ENCODE data around the gene WDFY2.
A peak's percentile ranks its signal among the peaks of the same experiment; 100 is the strongest.
"Not testable (repeated sequence)": the region's sequence is repeated elsewhere in the genome, so short reads cannot be mapped to it uniquely, and the experiment has no call there.

WDFY2 gene

GRCh38 chr13:51590231-51590970, 6.1 kb downstream of the WDFY2 start:
- Histone ChIP-seq H3K27ac (no peak overlapping the region), H3K27me3 (no peaks in the 10 kb centered on the region), H3K36me3 (no peaks in the 10 kb centered on the region), H3K4me3 (ENCODE audit: low read depth in 1 of 2, low read length in 1 of 2) (no peak overlapping the region), H3K9me3 (no peaks in the 10 kb centered on the region), H3K4me1 (ENCODE audit: control insufficient read depth in 1 of 2, insufficient read depth in 1 of 2, low read depth in 1 of 2, low read length in 1 of 2) (peaks cover 29 to 44% of the 10 kb centered on the region in 2 experiments)
- no peak for TF ChIP-seq CTCF (IDR thresholded peaks at IDR 0.05)

- H3K4me3 ChIP-seq (ENCODE audit: low read depth in 1 of 2, low read length in 1 of 2), result no peak overlapping the region
- H3K27ac ChIP-seq, result peak overlapping the region; percentile 24
- peaks cover 22 to 37% of the 10 kb centered on the region in 2 experiments for H3K4me1 ChIP-seq (ENCODE audit: control insufficient read depth in 1 of 2, insufficient read depth in 1 of 2, low read depth in 1 of 2, low read length in 1 of 2)
Measured at GRCh38 chr13:51590971-51591627, 6.8 kb downstream of the WDFY2 start.

GRCh38 chr13:51591938-51592337, 7.7 kb downstream of the WDFY2 start:
- H3K4me1 ChIP-seq (ENCODE audit: control insufficient read depth in 1 of 2, insufficient read depth in 1 of 2, low read depth in 1 of 2, low read length in 1 of 2), result peaks cover 25 to 34% of the 10 kb centered on the region in 2 experiments
- H3K27me3 ChIP-seq; H3K4me3 ChIP-seq (ENCODE audit: low read depth in 1 of 2, low read length in 1 of 2); H3K27ac ChIP-seq; H3K36me3 ChIP-seq; H3K9me3 ChIP-seq: not testable (repeated sequence)

More at GRCh38 chr13:51590971-51591627, 6.8 kb downstream of the WDFY2 start:
- TF ChIP-seq CTCF (IDR thresholded peaks at IDR 0.05), result no peak
- Histone ChIP-seq H3K36me3 (no peaks in the 10 kb centered on the region), H3K9me3 (no peaks in the 10 kb centered on the region), H3K27me3 (no peaks in the 10 kb centered on the region)

- peaks cover 27 to 31% of the 10 kb centered on the region in 2 experiments for H3K4me1 ChIP-seq (ENCODE audit: control insufficient read depth in 1 of 2, insufficient read depth in 1 of 2, low read depth in 1 of 2, low read length in 1 of 2)
- no peak overlapping the region for H3K4me3 ChIP-seq (ENCODE audit: low read depth in 1 of 2, low read length in 1 of 2)
- H3K27me3 ChIP-seq, result no peaks in the 10 kb centered on the region
- no peaks in the 10 kb centered on the region for H3K9me3 ChIP-seq
- no peak for TF ChIP-seq CTCF (IDR thresholded peaks at IDR 0.05)
- no peak overlapping the region for H3K27ac ChIP-seq
- H3K36me3 ChIP-seq, result no peaks in the 10 kb centered on the region
Measured at GRCh38 chr13:51594432-51594831, 10.2 kb downstream of the WDFY2 start.

GRCh38 chr13:51595416-51595815, 11.2 kb downstream of the WDFY2 start:
- H3K4me3 ChIP-seq (ENCODE audit: low read depth in 1 of 2, low read length in 1 of 2), result no peak overlapping the region
- H3K36me3 ChIP-seq, result no peaks in the 10 kb centered on the region
- no peaks in the 10 kb centered on the region for H3K27me3 ChIP-seq
- no peaks in the 10 kb centered on the region for H3K9me3 ChIP-seq
- peak overlapping the region; percentile 44 for H3K27ac ChIP-seq
- no peak for TF ChIP-seq CTCF (IDR thresholded peaks at IDR 0.05)
- peaks cover 32 to 34% of the 10 kb centered on the region in 2 experiments for H3K4me1 ChIP-seq (ENCODE audit: control insufficient read depth in 1 of 2, insufficient read depth in 1 of 2, low read depth in 1 of 2, low read length in 1 of 2)

GRCh38 chr13:51596541-51596940, 12.3 kb downstream of the WDFY2 start:
- TF ChIP-seq CTCF (IDR thresholded peaks at IDR 0.05), result no peak
- H3K9me3 ChIP-seq, result no peaks in the 10 kb centered on the region
- peaks cover 32 to 36% of the 10 kb centered on the region in 2 experiments for H3K4me1 ChIP-seq (ENCODE audit: control insufficient read depth in 1 of 2, insufficient read depth in 1 of 2, low read depth in 1 of 2, low read length in 1 of 2)
- no peak overlapping the region for H3K4me3 ChIP-seq (ENCODE audit: low read depth in 1 of 2, low read length in 1 of 2)
- no peaks in the 10 kb centered on the region for H3K36me3 ChIP-seq
- H3K27ac ChIP-seq, result peak overlapping the region; percentile 44
- H3K27me3 ChIP-seq, result no peaks in the 10 kb centered on the region
